ENCODE results near the gene YBX2.
A peak's percentile ranks its signal among the peaks of the same experiment; 100 is the strongest.

The YBX2 gene

GRCh38 chr17:7318121-7318860 is 23.9 kb upstream of the YBX2 start:
- no peak for DNase-seq (ENCODE audit: low read depth in 1 of 2, low spot score in 1 of 2)
- H3K27ac ChIP-seq (replicated peaks), result no peak overlapping the region
- H3K27me3 ChIP-seq (ENCODE audit: insufficient read depth, poor library complexity, severe bottlenecking), result no peaks in the 10 kb centered on the region
- no peak overlapping the region for H3K4me3 ChIP-seq (replicated peaks; ENCODE audit: insufficient read depth, low read length)
- TF ChIP-seq POLR2AphosphoS5 (IDR thresholded peaks at IDR 0.05; ENCODE audit: low read depth), result no peak
- TF ChIP-seq, protein P1, sequence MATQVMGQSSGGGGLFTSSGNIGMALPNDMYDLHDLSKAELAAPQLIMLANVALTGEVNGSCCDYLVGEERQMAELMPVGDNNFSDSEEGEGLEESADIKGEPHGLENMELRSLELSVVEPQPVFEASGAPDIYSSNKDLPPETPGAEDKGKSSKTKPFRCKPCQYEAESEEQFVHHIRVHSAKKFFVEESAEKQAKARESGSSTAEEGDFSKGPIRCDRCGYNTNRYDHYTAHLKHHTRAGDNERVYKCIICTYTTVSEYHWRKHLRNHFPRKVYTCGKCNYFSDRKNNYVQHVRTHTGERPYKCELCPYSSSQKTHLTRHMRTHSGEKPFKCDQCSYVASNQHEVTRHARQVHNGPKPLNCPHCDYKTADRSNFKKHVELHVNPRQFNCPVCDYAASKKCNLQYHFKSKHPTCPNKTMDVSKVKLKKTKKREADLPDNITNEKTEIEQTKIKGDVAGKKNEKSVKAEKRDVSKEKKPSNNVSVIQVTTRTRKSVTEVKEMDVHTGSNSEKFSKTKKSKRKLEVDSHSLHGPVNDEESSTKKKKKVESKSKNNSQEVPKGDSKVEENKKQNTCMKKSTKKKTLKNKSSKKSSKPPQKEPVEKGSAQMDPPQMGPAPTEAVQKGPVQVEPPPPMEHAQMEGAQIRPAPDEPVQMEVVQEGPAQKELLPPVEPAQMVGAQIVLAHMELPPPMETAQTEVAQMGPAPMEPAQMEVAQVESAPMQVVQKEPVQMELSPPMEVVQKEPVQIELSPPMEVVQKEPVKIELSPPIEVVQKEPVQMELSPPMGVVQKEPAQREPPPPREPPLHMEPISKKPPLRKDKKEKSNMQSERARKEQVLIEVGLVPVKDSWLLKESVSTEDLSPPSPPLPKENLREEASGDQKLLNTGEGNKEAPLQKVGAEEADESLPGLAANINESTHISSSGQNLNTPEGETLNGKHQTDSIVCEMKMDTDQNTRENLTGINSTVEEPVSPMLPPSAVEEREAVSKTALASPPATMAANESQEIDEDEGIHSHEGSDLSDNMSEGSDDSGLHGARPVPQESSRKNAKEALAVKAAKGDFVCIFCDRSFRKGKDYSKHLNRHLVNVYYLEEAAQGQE (IDR thresholded peaks at IDR 0.05; ENCODE audit: insufficient replicate concordance, low read depth), result no peak
- TF ChIP-seq GABPA (IDR thresholded peaks at IDR 0.05; ENCODE audit: low read depth), result no peak
- no peak for TF ChIP-seq SPI1 (IDR thresholded peaks at IDR 0.05; ENCODE audit: borderline replicate concordance, low read depth)
- no peak for TF ChIP-seq CTCF (IDR thresholded peaks at IDR 0.05; ENCODE audit: insufficient read depth, low read length)

DNA sequence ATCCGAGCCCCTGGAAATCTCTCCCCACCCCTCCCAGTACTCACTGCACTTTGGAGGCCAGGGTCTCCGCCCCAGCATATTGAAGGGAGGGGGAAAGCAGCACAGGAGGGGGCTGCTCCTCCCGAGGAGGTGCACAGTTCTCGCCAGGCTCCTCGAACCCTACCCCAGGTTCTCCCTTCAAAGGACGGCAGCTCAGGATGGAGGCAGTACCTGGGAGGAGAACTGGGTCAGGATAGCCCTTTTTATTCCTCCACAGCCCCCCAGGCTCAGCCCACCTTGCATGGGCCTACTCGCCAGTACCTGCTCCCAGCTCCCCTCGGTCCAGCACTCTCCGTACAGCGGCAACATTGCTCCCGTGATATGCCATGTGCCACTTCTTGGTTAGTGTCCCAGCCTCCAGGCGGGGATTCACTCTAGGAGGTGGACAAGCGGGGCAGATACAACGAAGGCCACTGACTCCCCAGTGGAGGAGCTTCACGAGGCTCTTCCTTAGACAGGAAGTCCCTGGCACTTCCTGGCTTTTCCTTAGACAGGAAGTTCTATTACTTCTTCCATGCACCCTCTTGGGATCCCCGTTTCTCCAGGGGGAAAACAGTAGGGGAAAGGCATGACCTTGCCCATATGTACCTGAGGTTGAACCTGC is 22.8 kb upstream of the YBX2 start:
- Histone ChIP-seq H3K27ac (replicated peaks) (no peak overlapping the region), H3K4me3 (replicated peaks; ENCODE audit: insufficient read depth, low read length) (no peak overlapping the region), H3K27me3 (ENCODE audit: insufficient read depth, poor library complexity, severe bottlenecking) (no peaks in the 10 kb centered on the region)
- no peak for DNase-seq (ENCODE audit: low read depth in 1 of 2, low spot score in 1 of 2)
- TF ChIP-seq GABPA (IDR thresholded peaks at IDR 0.05; ENCODE audit: low read depth) (no peak), POLR2AphosphoS5 (IDR thresholded peaks at IDR 0.05; ENCODE audit: low read depth) (no peak), SPI1 (IDR thresholded peaks at IDR 0.05; ENCODE audit: borderline replicate concordance, low read depth) (no peak), CTCF (IDR thresholded peaks at IDR 0.05; ENCODE audit: insufficient read depth, low read length) (no peak)
- TF ChIP-seq, protein P1 (IDR thresholded peaks at IDR 0.05; ENCODE audit: insufficient replicate concordance, low read depth), result no peak

DNA sequence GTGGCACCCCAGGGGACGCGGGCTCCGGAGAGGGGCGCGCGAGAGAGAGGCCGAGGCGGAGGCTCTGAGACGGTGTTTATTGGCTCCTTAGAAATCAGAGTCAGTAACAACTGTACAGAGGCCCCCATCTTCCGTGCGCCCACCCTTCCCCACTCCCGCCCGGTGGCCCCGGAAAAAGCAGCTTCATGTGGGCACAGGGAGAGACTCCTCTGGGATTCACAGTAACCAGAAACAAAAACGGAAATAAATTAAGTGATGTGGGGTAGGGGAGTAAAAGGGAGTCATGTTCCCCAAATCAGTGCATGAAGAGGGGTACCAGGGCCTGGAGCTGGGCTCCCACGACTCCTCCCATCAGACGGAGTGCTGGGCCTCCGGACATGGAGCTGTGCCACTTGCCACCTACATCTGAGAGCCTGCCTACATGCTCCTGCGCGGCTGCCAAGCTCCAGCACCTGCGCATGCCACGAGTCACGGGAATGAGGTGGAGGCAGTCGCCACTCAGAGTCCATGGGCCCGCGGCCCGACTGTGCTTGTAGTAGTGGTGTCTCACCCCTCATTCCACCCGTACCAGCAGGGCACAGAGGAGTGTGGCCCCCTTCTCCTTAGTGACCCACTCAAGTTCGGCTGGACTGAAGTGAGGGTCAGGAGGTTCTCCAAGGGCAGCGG is 21.3 kb upstream of the YBX2 start:
- Histone ChIP-seq H3K4me3 (replicated peaks; ENCODE audit: insufficient read depth, low read length) (peak overlapping the region; percentile 80), H3K27ac (replicated peaks) (peak overlapping the region; percentile 69), H3K27me3 (ENCODE audit: insufficient read depth, poor library complexity, severe bottlenecking) (no peaks in the 10 kb centered on the region)
- no peak for TF ChIP-seq GABPA (IDR thresholded peaks at IDR 0.05; ENCODE audit: low read depth)
- no peak for TF ChIP-seq CTCF (IDR thresholded peaks at IDR 0.05; ENCODE audit: insufficient read depth, low read length)
- TF ChIP-seq, protein P1 (IDR thresholded peaks at IDR 0.05; ENCODE audit: insufficient replicate concordance, low read depth), result no peak
- no peak for TF ChIP-seq SPI1 (IDR thresholded peaks at IDR 0.05; ENCODE audit: borderline replicate concordance, low read depth)
- TF ChIP-seq POLR2AphosphoS5 (IDR thresholded peaks at IDR 0.05; ENCODE audit: low read depth), result no peak
- DNase-seq (ENCODE audit: low read depth in 1 of 2, low spot score in 1 of 2), result no peak

Measured in HL-60 (cell line).